GM18526 (cell line): ENCODE results near the gene CCDC180.

Source experiments
- POLR2A ChIP-seq: IDR thresholded peaks from 3 replicates; pipeline ENCODE4 v1.6.1; 2011; ENCODE audit not compliant: insufficient read length; ENCODE audit errors: extremely low read depth

Gene CCDC180

DNA sequence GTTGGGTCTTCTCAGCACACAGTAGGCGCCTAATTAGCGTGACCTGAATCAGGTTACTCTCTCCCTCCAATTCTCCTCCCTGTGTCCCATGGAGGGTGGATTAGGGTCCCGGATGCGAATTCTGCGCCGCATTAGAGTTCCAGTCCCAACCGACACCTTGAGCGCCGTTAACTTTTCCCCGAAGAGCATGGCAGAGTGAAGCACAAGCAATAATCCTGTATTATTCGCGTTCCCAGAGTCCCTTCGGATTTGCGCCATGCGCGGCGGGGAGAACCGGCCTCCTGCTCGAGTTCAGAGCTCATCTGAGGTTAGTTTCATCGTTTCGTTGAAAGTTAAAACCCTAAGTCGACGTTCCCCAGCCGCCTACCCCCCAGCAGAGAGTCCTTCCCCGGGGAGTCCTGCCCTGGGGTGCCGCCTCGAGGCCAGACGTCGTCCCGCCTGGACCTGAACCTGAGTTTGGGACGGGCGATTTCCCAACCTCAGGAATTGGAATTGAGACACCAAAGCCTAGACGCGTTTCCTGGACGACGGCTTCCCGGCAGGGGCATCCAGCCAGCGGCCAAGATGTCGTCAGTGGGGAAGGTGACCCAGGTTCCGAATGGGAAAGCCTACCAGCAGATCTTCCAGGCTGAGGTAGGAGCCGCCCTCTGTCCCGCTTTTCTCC lies at the start of gene CCDC180:
CCDC180 (plus strand) TSS at position 160 of the 664 bp plus-strand sequence; CDS start at position 565, 405 bp downstream.
- TF ChIP-seq POLR2A, result no peak

DNA sequence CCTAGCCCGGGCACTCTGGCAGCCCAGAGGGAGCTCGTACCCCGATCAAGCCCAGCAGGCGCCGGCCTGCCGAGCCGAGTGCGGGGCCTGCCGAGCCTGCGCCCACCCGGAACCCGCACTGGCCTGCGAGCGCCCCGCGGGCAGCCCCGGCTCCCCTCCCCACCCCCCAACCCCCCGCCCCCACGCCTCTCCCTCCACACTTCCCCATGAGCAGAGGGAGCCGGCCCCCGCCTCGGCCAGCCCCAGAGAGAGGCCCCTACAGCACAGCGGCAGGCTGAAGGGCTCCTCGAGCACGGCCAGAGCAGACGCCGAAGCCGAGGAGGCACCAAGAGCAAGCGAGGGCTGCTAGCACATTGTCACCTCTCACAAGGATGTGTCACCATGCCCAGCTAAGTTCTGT lies 36.2 kb upstream of the CCDC180 start:
- TF ChIP-seq POLR2A, result no peak

DNA sequence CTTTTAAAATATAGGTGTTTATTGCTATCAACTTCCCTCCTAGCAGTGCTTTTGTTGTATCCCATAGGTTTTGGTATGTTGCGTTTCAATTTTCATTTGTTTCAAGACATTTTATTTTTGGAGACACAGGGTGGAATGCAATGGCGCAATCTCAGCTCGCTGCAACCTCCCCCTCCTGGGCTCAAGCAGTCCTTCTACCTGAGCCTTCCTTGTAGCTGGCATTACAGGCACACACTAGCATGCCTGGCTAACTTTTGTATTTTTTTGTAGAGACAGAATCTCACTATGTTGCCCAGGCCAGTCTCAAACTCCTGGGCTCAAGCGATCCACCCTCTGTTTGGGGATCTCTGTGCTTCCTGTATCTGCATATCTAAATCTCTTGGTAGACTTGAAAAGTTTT lies 35.4 kb upstream of the CCDC180 start:
- TF ChIP-seq POLR2A, result no peak

DNA sequence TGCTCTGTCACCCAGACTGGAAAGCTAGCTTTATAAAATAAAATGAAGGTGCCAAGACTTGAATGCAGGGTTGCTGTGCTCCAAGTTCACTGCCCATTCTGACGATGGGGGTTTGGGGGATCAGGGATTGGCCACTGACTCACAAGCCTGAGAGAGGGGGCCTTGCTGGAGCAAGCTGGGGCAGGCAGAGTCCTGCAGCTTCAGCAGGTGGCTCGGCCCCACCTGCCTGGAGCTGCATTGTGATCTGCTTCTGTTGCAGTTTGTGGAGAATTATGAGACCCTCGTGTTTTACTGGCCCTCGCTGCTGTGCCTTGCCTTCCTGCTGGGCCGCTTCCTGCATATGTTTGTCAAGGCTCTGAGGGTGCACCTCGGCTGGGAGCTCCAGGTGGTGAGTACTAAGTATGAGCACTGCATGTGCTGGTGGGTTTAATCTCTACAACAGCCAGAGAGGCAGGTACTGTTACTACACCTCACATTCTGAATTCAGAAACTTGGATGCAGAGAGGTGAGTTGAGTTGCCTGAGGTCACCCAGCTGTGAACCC lies 31.1 kb upstream of the CCDC180 start:
- no peak for TF ChIP-seq POLR2A

DNA sequence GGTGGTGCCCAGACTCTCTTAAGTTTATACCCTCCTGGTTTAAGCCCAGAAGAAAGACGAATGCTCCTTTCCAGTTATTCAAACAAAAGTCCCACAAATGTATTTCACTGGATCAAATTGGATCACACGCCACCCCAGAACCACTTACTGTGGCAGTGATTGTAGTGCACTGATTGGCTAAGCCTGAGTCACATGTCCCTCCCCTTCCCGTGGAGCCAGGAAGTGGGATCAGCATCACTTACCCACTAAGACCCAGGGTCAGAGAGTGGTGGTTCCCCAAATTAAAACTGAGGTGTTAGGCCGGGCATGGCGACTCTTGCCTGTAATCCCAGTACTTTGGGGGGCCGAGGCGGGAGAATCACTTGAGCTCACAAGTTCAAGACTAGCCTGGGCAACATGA lies 29.5 kb upstream of the CCDC180 start:
- no peak for TF ChIP-seq POLR2A

- no peak for TF ChIP-seq POLR2A
Observed at GRCh38 chr9:97280755-97281330, 26.6 kb upstream of the CCDC180 start.

GRCh38 chr9:97283768-97284167 lies 23.7 kb upstream of the CCDC180 start:
- no peak for TF ChIP-seq POLR2A

GRCh38 chr9:97284798-97285197 lies 22.7 kb upstream of the CCDC180 start:
- TF ChIP-seq POLR2A, result no peak

DNA sequence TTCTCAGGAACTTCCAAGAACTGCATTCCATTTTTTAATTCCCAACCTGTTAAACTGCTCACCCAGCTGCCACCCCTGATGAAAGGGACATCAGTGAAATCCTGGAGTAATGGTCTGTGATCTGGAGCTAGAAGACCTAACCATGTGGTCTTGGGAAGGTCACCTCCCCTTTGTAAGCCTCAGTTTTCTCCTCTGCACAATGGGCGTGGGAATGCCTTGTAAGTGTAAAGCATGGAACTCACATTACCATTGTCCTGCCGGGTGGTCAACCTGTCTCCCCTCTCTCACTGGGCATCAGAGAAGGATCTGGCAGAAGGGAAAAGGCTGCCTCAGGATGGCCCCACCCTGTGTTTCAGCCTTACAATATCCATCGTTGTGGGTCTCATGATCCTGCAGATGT lies 15.3 kb upstream of the CCDC180 start:
- no peak for TF ChIP-seq POLR2A

DNA sequence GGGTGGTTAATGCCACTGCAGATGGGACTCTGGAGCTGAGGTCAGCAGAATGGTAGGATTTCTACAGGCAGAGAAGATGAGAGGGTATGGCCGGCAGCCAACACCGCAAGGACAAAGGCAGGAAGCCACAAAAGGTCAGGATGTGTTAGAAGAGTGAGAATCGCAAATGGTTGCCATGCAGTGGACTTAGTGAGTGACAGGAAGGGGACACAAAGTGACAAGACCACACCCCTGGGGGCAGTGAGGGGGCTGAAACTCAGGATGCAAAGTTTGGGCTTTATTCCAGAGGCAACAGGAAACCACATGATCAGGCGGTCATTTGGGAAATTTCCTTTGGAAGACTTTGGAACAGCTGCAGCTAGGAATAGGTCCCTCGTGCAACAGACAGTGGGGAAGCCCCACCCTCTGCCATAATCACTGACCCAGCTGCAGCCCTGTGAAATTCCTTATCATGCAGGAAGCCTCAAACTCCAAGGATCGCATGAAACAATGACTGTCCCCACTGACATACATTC lies 14.2 kb upstream of the CCDC180 start:
- TF ChIP-seq POLR2A, result no peak

GRCh38 chr9:97293818-97294217 lies 13.6 kb upstream of the CCDC180 start:
- no peak for TF ChIP-seq POLR2A

- no peak for TF ChIP-seq POLR2A
Observed at GRCh38 chr9:97297889-97298288, 9.6 kb upstream of the CCDC180 start.

DNA sequence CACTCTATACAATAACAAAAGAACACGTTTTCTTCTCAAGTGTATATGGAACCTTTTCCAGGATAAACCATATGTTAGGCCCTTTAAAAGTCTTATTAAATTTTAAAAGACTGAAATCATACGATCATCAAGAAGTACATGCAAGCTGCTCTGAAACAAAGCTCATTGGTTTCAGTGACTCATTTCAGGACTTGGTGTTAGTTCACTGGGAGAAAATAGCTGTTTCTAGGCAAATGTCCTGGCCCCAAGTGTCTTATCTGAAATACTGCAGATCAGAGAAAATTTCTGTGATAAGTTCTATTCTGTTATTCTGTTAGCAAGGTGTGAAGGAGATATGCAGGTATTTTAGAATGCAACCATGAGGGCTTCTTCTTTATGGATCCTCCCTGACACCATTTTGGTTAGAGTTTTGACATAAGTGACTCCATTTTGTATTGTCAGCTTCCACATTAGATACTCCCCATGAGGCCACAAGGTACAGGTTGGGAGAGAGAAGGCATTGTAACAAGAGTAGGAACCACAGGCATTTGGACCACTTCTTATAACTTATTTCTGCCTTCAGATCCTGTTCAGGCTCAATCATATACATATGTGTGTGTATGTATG lies 7.5 kb upstream of the CCDC180 start:
- TF ChIP-seq POLR2A, result no peak

GRCh38 chr9:97300586-97300985 lies 6.9 kb upstream of the CCDC180 start:
- no peak for TF ChIP-seq POLR2A

- no peak for TF ChIP-seq POLR2A
Observed at GRCh38 chr9:97301974-97302373, 5.5 kb upstream of the CCDC180 start.

- no peak for TF ChIP-seq POLR2A
Observed at GRCh38 chr9:97304586-97304985, 2.9 kb upstream of the CCDC180 start.

- TF ChIP-seq POLR2A, result no peak
Observed at GRCh38 chr9:97305501-97306298, 1.8 kb upstream of the CCDC180 start.
